ENCODE results near the gene ZFR2.
"Not testable (repeated sequence)": the region's sequence is repeated elsewhere in the genome, so short reads cannot be mapped to it uniquely, and the experiment has no call there.

The ZFR2 gene

DNA sequence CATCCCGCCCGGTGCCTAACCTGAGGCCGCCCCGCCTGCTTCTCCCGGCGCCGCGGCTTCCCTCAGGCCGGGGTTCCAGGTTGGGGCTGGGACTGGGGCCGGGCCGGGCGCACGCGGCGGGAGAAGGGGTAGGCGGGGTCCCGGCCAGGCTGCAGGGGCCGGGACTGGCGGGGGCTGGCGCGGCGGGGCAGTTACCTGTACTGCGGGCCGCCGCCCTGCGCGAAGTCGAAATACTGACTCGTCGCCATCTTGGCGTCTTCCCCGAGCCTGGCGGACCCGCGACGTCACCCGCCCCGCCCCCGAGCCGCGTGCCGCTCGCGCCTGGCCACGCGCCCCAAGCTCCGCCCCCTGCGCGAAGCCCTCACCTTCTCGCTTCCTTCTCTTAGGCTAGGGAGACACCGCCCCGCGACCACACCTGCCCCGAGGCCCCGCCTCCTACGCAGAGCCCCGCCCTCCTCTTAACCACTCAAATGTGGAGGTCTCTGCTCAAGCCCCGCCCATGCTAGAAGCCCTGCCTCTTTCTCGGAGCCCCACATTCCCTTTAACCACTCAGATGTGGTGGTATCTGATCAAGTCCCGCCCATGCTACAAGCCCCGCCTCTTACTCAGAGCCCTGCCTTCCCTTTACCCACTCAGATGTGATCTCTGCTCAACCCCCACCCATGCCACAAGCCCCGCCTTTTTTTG is at the start of gene ZFR2:
Gene ZFR2, minus strand, starts transcription at position 269 of the 687 bp plus-strand sequence. Its CDS starts 21 bp downstream, at position 248.
- H3K4me1 Mint-ChIP-seq (ENCODE audit: low read depth), result peaks cover 10% of the 10 kb centered on the region
- peaks cover 46% of the 10 kb centered on the region for H3K27me3 Mint-ChIP-seq
- H3K4me3 Mint-ChIP-seq, result peak within 1 kb of the TSS; percentile 9
- H3K9me3 Mint-ChIP-seq, result peaks cover 6% of the 10 kb centered on the region
- H3K36me3 Mint-ChIP-seq (ENCODE audit: low read depth), result no peaks in the 10 kb centered on the region
- peak; percentile 52 for DNase-seq
- no peak within 1 kb of the TSS for H3K27ac Mint-ChIP-seq

DNA sequence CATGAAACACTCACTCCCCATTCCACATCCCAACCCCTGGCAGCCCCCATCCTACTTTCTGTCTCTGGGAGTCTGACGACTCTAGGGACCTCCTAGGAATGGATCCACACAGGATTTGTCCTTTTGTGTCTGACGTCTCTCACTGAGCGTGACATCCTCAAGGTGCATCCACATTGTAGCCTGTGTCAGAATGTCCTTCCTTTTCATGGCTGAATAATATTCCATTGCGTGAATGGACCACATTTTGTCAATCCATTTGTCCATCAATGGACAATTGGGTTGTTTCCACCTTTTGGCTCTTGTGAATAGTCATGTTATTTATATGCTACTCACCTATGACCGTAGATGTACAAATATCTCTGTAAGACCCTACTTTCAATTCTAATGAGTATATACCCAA is 47.2 kb upstream of the ZFR2 start:
- DNase-seq, result no peak
- H3K4me3 Mint-ChIP-seq, result no peak overlapping the region
- H3K9me3 Mint-ChIP-seq, result no peaks in the 10 kb centered on the region
- no peaks in the 10 kb centered on the region for H3K4me1 Mint-ChIP-seq (ENCODE audit: low read depth)
- peaks cover 8% of the 10 kb centered on the region for H3K27me3 Mint-ChIP-seq
- H3K36me3 Mint-ChIP-seq (ENCODE audit: low read depth), result no peaks in the 10 kb centered on the region
- no peak overlapping the region for H3K27ac Mint-ChIP-seq

DNA sequence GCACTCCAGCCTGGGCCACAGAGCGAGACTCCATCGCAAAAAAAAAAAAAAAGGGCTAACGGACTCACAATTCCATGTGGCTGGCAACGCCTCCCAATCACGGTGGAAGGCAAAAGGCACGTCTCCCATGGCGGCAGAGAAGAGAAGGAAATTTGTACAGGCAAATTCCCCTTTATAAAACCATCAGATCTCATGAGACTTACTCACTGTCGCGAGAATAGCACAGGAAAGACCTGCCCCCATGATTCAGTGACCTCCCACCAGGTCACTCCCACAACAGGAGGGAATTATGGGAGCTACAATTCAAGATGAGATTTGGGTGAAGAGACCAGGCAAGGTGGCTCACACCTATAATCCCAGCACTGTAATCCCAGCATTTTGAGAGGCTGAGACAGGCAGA is 45.4 kb upstream of the ZFR2 start:
- peaks cover 5% of the 10 kb centered on the region for H3K27me3 Mint-ChIP-seq
- no peak overlapping the region for H3K27ac Mint-ChIP-seq
- H3K4me1 Mint-ChIP-seq (ENCODE audit: low read depth), result no peaks in the 10 kb centered on the region
- H3K36me3 Mint-ChIP-seq (ENCODE audit: low read depth), result no peaks in the 10 kb centered on the region
- no peak overlapping the region for H3K4me3 Mint-ChIP-seq
- DNase-seq, result no peak
- no peaks in the 10 kb centered on the region for H3K9me3 Mint-ChIP-seq

DNA sequence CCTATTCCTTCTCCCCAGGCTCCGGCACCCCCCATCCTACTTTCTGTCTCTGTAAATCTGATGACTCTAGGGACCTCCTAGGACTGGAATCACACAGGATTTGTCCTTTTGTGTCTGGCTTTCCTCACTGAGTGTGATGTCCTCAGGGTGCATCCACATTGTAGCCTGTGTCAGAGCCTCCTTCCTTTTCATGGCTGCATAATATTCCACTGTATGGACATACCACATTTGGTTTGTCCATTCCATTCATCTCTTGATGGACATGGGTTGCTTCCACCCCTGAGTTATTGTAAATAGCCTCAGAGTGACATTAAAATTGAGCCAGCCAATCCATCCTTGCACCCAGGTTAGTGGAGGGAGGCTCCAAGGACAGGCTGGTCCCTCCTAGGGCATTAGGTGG is 41.3 kb upstream of the ZFR2 start:
- H3K27me3 Mint-ChIP-seq, result no peaks in the 10 kb centered on the region
- H3K27ac Mint-ChIP-seq, result no peak overlapping the region
- no peaks in the 10 kb centered on the region for H3K36me3 Mint-ChIP-seq (ENCODE audit: low read depth)
- no peaks in the 10 kb centered on the region for H3K9me3 Mint-ChIP-seq
- DNase-seq, result no peak
- no peak overlapping the region for H3K4me3 Mint-ChIP-seq
- H3K4me1 Mint-ChIP-seq (ENCODE audit: low read depth), result no peaks in the 10 kb centered on the region

DNA sequence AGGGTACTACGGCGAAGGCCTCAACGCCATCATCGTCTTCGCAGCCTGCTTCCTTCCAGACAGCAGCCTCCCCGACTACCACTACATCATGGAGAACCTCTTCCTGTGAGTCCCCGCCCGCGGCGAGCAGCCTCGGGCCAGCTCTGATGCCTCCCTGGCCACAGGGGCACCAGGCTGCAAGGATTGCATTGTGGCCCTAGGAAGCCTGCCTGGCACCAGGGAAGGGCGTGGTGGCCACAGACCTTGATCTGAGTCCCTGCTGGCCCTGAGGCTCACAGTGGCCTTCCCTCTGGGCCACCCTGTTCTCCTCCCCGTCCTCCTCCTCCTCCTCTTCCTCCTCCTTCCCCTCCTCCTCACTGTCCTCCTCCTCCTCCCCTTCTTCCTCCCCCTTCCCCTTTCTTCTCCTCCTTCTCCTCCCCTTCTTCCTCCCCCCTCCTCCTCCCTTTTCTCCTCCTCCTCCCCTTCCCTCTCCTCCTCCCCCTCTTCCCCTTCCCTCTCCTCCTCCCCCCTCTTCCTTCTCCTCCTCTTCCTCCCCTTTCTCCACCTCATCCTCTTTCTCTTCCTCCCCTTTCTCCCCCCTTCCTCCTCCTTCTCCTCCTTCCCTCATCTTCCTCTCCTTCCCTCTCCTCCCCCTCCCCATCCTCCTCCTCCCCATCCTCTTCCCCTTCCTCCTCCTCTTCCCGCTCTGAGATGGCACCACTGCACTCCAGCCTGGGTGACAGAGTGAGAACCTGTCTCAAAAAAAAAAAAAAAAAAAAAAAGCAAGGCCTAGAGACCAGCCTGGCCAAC is 39.6 kb upstream of the ZFR2 start:
- no peaks in the 10 kb centered on the region for H3K36me3 Mint-ChIP-seq (ENCODE audit: low read depth)
- H3K27ac Mint-ChIP-seq, result no peak overlapping the region
- DNase-seq, result no peak
- no peaks in the 10 kb centered on the region for H3K4me1 Mint-ChIP-seq (ENCODE audit: low read depth)
- H3K27me3 Mint-ChIP-seq, result no peaks in the 10 kb centered on the region
- no peaks in the 10 kb centered on the region for H3K9me3 Mint-ChIP-seq
- H3K4me3 Mint-ChIP-seq, result no peak overlapping the region

DNA sequence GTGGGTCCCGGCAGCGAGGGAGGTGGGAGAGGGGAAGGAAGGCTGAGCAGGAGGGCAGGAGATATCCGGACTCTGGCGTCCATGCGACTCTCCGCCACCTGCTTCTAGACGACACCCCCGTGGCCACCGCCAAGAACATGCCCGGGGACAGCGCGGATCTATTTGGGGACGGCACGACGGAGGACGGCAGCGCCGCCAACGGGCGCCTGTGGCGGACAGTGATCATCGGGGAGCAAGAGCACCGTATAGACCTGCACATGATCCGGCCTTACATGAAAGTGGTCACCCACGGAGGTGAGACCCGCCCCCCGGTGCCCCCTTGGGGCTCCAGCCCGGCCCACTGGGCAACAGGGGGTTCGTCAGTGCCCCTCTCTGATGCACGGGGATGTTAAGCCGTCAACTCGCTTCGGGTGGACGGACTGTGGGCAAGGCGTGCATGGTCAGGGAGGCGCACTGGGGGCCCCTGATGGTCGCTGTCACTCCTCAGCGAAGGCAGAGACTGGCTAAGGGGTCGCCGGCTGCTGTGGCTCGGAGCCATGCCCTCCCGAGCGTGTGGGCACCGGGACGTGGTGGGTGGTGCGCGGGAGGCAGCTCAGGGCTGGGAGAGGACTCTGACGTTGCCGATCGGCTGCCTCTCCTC is 38.9 kb upstream of the ZFR2 start:
- H3K4me1 Mint-ChIP-seq (ENCODE audit: low read depth), result no peaks in the 10 kb centered on the region
- no peak overlapping the region for H3K4me3 Mint-ChIP-seq
- no peak for DNase-seq
- no peak overlapping the region for H3K27ac Mint-ChIP-seq
- H3K9me3 Mint-ChIP-seq, result no peaks in the 10 kb centered on the region
- no peaks in the 10 kb centered on the region for H3K36me3 Mint-ChIP-seq (ENCODE audit: low read depth)
- no peaks in the 10 kb centered on the region for H3K27me3 Mint-ChIP-seq

DNA sequence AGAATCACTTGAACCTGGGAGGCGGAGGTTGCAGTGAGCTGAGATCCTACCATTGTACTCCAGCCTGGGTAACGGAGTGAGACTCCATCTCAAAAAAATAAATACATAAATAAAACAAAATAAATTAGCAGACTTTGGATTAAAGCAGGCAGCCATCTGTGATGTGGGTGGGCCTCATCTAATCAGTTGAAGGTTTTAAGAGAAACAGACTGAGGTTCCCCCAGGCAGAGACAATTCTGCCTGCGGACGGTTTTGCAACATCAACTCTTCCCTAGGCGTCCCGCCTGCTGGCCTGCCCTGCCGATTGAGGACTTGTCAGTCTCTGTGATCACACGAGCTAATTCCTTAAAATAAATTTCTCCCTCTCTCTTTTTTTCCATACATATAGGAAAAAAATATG is 35.4 kb upstream of the ZFR2 start:
- Mint-ChIP-seq H3K9me3 (no peaks in the 10 kb centered on the region), H3K27ac (no peak overlapping the region), H3K27me3 (no peaks in the 10 kb centered on the region), H3K4me3 (no peak overlapping the region), H3K4me1 (ENCODE audit: low read depth) (no peaks in the 10 kb centered on the region), H3K36me3 (ENCODE audit: low read depth) (no peaks in the 10 kb centered on the region)
- no peak for DNase-seq

DNA sequence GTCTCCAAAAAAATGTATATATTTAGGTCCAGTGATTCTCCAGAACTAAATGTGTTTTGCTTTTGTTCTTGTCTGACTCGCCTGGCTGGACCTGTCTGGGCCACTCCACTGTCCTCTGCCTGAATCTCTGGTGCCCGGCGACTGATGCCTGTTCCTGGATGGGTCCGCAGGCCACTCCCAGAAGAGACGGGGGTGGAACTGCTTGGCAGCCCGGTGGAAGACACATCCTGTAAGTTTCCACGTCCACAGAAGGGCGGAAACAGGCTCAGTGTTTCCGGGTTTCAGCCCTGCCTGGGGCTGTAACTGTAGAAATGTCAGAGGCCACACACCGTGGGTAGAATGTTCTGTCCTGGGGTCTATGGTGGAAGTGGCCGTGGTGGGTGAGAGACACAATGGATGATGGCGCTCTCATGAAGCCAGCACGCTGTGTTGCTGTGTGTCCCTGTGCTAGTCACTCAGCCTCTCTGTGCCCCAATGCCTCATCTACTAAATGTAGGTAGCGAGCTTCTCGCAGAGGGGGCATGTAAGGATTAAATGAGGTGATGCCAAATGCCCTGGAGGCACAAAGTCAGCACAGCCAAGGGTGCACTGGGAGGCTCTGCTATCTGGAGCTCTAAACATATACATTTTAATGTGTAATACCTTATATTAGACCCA is 33.6 kb upstream of the ZFR2 start:
- H3K9me3 Mint-ChIP-seq, result peaks cover 3% of the 10 kb centered on the region
- no peaks in the 10 kb centered on the region for H3K36me3 Mint-ChIP-seq (ENCODE audit: low read depth)
- peaks cover 4% of the 10 kb centered on the region for H3K4me1 Mint-ChIP-seq (ENCODE audit: low read depth)
- H3K4me3 Mint-ChIP-seq, result no peak overlapping the region
- no peaks in the 10 kb centered on the region for H3K27me3 Mint-ChIP-seq
- no peak overlapping the region for H3K27ac Mint-ChIP-seq
- no peak for DNase-seq

DNA sequence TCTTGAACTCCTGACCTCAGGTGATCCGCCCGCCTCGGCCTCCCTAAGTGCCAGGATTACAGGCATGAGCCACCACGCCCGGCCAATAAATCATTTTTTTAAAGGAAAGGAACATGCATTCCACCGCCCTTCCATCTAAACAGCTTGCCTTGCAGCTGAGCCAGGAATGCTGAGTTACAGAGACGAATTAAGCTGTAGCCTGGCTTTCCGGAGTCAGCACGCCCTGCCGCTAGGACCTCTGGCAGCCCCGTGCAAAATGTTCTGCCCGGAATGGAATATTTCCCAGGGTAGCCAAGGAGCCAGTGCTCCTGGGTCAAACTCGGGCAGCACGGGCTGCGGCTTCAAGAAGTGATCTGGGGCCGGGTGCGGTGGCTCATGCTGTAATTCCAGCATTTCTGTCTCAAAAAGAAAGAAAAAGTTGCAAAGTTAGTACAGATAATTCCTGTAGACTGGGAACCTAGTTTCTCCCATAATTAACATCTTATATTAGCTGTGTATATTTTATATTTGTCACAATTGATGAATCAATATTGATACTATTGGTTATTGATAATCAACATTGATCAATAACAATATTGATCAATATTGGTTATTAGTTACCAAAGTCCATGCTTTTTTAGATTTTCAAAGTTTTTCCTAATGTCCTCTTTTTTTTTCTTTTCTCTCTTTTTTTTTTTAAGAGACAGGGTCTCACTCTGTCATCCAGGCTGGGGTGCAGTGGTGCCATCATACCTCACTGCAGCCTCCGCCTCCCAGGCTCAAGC is 30.9 kb upstream of the ZFR2 start:
- DNase-seq, result no peak
- Mint-ChIP-seq H3K4me1 (ENCODE audit: low read depth) (peaks cover 4% of the 10 kb centered on the region), H3K4me3 (no peak overlapping the region), H3K9me3 (peaks cover 3% of the 10 kb centered on the region), H3K27me3 (no peaks in the 10 kb centered on the region), H3K27ac (no peak overlapping the region), H3K36me3 (ENCODE audit: low read depth) (no peaks in the 10 kb centered on the region)

DNA sequence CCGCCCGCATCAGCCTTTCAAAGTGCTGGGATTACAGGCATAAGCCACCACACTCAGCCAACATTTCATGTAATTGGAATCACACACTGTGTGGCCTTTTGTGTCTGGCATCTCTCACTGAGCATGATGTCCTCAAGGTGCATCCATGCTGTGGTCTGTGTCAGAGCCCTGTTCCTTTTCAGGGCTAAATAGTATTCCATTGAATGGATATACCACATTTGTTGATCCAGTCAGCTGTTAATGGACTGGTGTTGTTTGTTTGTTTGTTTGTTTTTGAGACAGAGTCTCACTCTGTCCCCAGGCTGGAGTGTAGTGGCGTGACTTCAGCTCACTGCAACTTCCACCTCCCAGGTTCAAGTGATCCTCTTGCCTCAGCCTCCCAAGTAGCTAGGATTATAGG is 29.6 kb upstream of the ZFR2 start:
- Mint-ChIP-seq H3K4me3 (no peak overlapping the region), H3K9me3 (peaks cover 3% of the 10 kb centered on the region), H3K27ac (no peak overlapping the region), H3K4me1 (ENCODE audit: low read depth) (peaks cover 4% of the 10 kb centered on the region), H3K36me3 (ENCODE audit: low read depth) (no peaks in the 10 kb centered on the region), H3K27me3 (no peaks in the 10 kb centered on the region)
- DNase-seq, result no peak

DNA sequence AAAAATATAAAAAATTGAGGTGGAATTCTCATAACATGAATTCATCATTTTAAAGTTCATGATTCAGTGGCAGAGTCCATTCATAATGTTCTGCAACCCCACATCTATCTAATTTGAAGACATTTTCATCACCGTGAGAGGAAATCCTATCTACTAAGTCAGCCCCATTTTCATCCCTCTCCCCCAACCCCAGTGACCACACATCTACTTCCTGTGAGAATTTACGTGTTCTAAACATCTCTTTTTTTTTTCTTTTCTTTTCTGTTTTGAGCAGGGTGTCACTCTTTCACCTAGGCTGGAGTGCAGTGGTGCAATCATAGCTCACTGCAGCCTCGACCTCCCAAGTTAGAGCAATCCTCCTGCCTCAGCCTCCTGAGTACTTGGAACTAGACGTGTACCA is 29.1 kb upstream of the ZFR2 start:
- no peak for DNase-seq
- no peaks in the 10 kb centered on the region for H3K27me3 Mint-ChIP-seq
- no peak overlapping the region for H3K27ac Mint-ChIP-seq
- H3K4me3 Mint-ChIP-seq, result no peak overlapping the region
- H3K9me3 Mint-ChIP-seq, result peaks cover 3% of the 10 kb centered on the region
- H3K36me3 Mint-ChIP-seq (ENCODE audit: low read depth), result no peaks in the 10 kb centered on the region
- peaks cover 4% of the 10 kb centered on the region for H3K4me1 Mint-ChIP-seq (ENCODE audit: low read depth)

DNA sequence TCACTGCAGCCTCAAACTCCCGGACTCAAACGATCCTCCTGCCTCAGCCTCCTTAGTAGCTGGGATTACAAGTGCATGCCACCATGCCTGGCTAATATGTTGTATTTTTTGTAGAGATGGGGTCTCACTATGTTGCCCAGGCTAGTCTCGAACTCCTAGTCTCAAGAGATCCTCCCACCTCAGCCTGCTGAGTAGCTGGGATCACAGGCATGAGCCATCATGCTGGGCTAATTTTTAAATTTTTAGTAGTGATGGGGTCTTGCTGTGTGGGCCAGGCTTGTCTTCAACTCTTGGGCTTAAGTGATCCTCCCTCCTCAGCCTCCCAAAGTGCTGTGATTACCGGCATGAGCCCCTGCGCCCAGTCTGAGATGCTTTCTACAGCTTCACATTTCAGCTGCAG is 26.9 kb upstream of the ZFR2 start:
- no peak for DNase-seq
- Mint-ChIP-seq H3K27ac (no peak overlapping the region), H3K27me3 (no peaks in the 10 kb centered on the region), H3K4me3 (no peak overlapping the region), H3K9me3 (peaks cover 3% of the 10 kb centered on the region), H3K4me1 (ENCODE audit: low read depth) (peaks cover 4% of the 10 kb centered on the region), H3K36me3 (ENCODE audit: low read depth) (no peaks in the 10 kb centered on the region)

DNA sequence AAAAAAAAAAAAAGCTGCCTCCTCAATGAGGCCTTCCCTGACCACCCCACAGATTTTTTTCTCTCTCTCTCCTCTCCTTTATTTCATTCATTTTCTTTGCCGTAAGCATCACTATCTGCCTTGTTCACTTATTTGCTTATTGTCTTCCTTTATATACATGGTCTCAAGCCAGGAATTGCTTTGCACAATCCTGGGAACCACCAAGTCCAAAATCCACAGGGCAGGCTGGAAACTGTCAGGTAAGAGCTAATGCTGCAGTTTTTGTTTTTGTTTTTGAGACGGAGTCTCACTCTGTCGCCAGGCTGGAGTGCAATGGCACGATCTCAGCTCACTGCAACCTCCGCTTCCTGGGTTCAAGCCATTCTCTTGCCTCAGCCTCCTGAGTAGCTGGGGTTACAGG is 26.1 kb upstream of the ZFR2 start:
- not testable (repeated sequence) for H3K36me3 Mint-ChIP-seq (ENCODE audit: low read depth); H3K9me3 Mint-ChIP-seq; H3K27me3 Mint-ChIP-seq; H3K4me1 Mint-ChIP-seq (ENCODE audit: low read depth); H3K27ac Mint-ChIP-seq; H3K4me3 Mint-ChIP-seq; DNase-seq

DNA sequence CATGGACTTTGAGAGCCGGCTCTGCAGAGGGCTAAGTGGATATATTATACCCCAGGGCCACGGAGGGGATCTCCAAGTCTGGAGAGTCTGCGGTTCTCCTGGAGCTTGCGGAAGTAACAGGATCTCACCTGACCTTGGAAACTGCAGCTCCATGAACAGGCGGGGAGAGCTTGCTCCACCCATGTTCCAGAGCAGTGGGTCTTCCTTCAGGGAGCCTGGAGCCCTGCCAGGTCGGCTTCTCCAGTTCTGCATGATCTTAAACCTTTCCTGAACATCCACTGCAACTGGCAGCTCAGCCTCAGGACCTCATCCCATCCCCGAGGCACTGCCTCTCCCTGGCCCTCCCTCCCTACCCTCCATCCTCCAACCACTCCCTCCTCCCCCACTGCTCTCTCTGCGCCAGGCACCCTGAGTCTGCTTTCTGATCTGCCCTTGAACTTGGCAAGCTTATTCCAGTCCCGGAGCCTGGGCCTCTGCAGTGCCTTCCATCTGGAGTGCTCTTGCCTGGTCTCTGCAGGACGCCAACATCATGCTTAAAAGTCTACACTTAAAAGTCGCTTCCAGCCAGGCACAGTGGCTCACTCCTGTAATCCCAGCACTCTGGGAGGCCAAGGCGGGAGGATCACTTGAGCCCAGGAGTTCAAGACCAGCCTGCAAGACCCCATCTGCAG is 24.8 kb upstream of the ZFR2 start:
- Mint-ChIP-seq H3K4me3 (no peak overlapping the region), H3K27me3 (no peaks in the 10 kb centered on the region), H3K27ac (no peak overlapping the region), H3K9me3 (no peaks in the 10 kb centered on the region), H3K4me1 (ENCODE audit: low read depth) (peaks cover 4% of the 10 kb centered on the region), H3K36me3 (ENCODE audit: low read depth) (no peaks in the 10 kb centered on the region)
- DNase-seq, result no peak

Measured in activated T-cell treated with anti-CD3 and anti-CD28 coated beads, Interleukin-2, amount 50 U/mL, for 24 hours (primary cell).